CD4-positive, alpha-beta memory T cell (primary cell): ENCODE results near the gene HES6. TPM values are rescaled to one million over a fixed set of nuclear protein-coding genes. Genes with fewer than 3 reads are reported as not detected.

Experiments used
- CTCF ChIA-PET: fragments of 350-600 bp; sonication (Branson Sonifier 250); formaldehyde crosslinking; loops from one replicate; lab custom pipeline; 2021; ENCODE audit warnings: inconsistent platforms; ENCODE audit not compliant: partially characterized antibody; lab: Charles Lee
- POLR2A ChIA-PET: fragments of 350-600 bp; sonication (Branson Sonifier 250); formaldehyde crosslinking; loops from one replicate; lab custom pipeline; 2021; ENCODE audit not compliant: partially characterized antibody; lab: Charles Lee
- DNase-seq, 5 donors: peaks; one replicate each; pipeline versions ENCODE4 v3.0.0 to v3.0.0-alpha.2; 2020 to 2022; ENCODE audit warnings: mixed read lengths in 1 of 5
- H3K27ac ChIP-seq: one replicate; pipeline ENCODE4 v1.7.0; 2013; ENCODE audit warnings: low read depth, low read length
- H3K27me3 ChIP-seq: 2 replicates; pipeline ENCODE4 v1.7.0; 2013; ENCODE audit warnings: mild to moderate bottlenecking, low read length, moderate library complexity; ENCODE audit not compliant: insufficient read depth
- H3K36me3 ChIP-seq: 2 replicates; pipeline ENCODE4 v1.7.0; 2013; ENCODE audit warnings: mild to moderate bottlenecking, low read length, moderate library complexity; ENCODE audit not compliant: insufficient read depth
- H3K4me1 ChIP-seq: 2 replicates; pipeline ENCODE4 v1.7.0; 2013; ENCODE audit warnings: mild to moderate bottlenecking, low read length, moderate library complexity; ENCODE audit not compliant: insufficient read depth
- H3K4me3 ChIP-seq, 2 donors: one replicate each; pipeline ENCODE4 v1.7.0; 2013; ENCODE audit warnings: low read length in 2 of 2, mild to moderate bottlenecking in 1 of 2
- H3K9me3 ChIP-seq, 2 donors: one replicate each; pipeline ENCODE4 v1.7.0; 2013; ENCODE audit warnings: low read length in 2 of 2, control low read depth in 1 of 2; ENCODE audit not compliant: control insufficient read depth in 1 of 2
- H3K27ac Mint-ChIP-seq, 7 donors: one replicate each; pipeline ENCODE4 v1.8.0; 2020 to 2021; ENCODE audit warnings: mixed read lengths in 7 of 7, mild to moderate bottlenecking in 6 of 7, inconsistent platforms in 3 of 7, moderate library complexity in 3 of 7
- H3K27me3 Mint-ChIP-seq, 2 donors: one replicate each; pipeline ENCODE4 v1.8.0; 2020 to 2021; ENCODE audit warnings: mixed read lengths in 2 of 2
- H3K36me3 Mint-ChIP-seq, 2 donors: one replicate each; pipeline ENCODE4 v1.8.0; 2020 to 2021; ENCODE audit warnings: mixed read lengths in 2 of 2, inconsistent platforms in 1 of 2, mild to moderate bottlenecking in 1 of 2
- H3K4me1 Mint-ChIP-seq, 4 donors: one replicate each; pipeline ENCODE4 v1.8.0; 2020 to 2021; ENCODE audit warnings: mixed read lengths in 4 of 4, mild to moderate bottlenecking in 1 of 4
- H3K4me3 Mint-ChIP-seq, 8 donors: one replicate each; pipeline ENCODE4 v1.8.0; 2020 to 2021; ENCODE audit warnings: mixed read lengths in 8 of 8, mild to moderate bottlenecking in 7 of 8, moderate library complexity in 6 of 8, inconsistent platforms in 3 of 8
- H3K9me3 Mint-ChIP-seq, 8 donors: one replicate each; pipeline ENCODE4 v1.8.0; 2020 to 2021; ENCODE audit warnings: mixed read lengths in 8 of 8, mild to moderate bottlenecking in 5 of 8, inconsistent platforms in 3 of 8, moderate library complexity in 1 of 8
- intact Hi-C: fragments of 100-400 bp; cut with micrococcal nuclease; formaldehyde crosslinking; loops from one replicate; pipeline ENCODE4 v1.15.1; 2023
- polyA plus RNA-seq, 2 donors: library from polyadenylated mRNA; unstranded; fragments of 300-500 nt; fragmentation: Illumina TruSeq; gene quantifications; one replicate each; pipeline ENCODE4 v1.2.3, GENCODE V29; 2021
- total RNA-seq, 2 experiments: library from RNA; stranded (reverse); gene quantifications; one replicate each; pipeline ENCODE4 v1.2.3, GENCODE V29; 2021

The HES6 gene
- total and polyA plus RNA-seq, 4 experiments from 2014 or later, result 0.67 to 4.9 (median 1.5) TPM

DNA sequence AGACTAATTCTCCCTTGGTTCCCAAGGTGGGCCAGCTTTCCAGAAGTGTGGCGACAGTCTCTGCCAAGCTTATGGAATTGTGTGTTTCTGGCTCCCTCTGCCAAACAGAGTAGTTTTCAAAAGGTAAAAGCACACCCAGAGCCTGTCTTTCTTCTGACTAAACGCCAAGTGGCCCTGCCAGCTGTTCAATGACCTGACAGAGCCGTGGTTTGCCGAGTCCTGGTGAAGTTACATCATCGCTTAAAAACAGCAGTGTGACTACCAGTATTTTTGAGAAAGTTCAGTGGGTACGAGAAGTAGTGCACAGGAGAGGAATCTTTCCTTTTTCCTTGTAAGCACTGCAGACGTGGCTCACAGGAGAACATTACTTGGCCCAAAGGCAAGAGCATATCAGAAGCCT lies 46.7 kb upstream of the HES6 start:
- CTCF ChIA-PET, result no interaction called here
- H3K36me3 Mint-ChIP-seq, result peaks cover 0 to 3% of the 10 kb centered on the region in 2 donors
- H3K27me3 ChIP-seq, result no peaks in the 10 kb centered on the region
- H3K4me1 Mint-ChIP-seq, result peaks cover 24 to 71% (median 49%) of the 10 kb centered on the region in 4 donors
- DNase-seq, result no peak
- H3K4me3 ChIP-seq, result no peak overlapping the region
- intact Hi-C loops, result loop anchor here (5.0 kb wide), 1 partner anchor 594 kb away; no protein-coding TSS in a partner anchor
- no peaks in the 10 kb centered on the region for H3K9me3 Mint-ChIP-seq
- no peak overlapping the region for H3K27ac ChIP-seq
- H3K27ac Mint-ChIP-seq, result peak overlapping the region in 6 of 7 donors; percentile 81 to 97 (median 91)
- H3K4me1 ChIP-seq, result peaks cover 35% of the 10 kb centered on the region
- H3K36me3 ChIP-seq, result no peaks in the 10 kb centered on the region
- no peaks in the 10 kb centered on the region for H3K9me3 ChIP-seq
- H3K27me3 Mint-ChIP-seq, result no peaks in the 10 kb centered on the region
- peak overlapping the region in 7 of 8 donors; percentile 79 to 86 (median 81) for H3K4me3 Mint-ChIP-seq
- POLR2A ChIA-PET, result no interaction called here

DNA sequence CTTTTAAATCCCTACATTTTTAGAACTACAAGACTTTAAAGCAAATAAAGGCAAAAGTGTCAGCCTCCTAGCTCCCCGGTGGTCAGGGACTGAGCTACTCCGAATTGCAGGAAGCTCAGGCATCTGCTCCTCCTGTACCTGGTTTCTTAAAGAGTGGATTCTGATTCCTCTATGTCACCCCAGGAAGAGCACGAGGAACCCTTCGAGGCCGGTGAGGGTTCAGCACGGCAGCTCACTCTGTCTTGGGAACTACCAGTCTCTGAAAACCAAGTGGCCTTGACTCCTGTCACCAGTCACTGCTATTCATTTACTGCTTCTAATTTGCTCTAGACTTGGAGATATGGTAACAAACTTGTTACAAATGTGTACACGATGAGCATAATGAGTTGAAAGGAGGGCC lies 46.3 kb upstream of the HES6 start:
- Histone ChIP-seq H3K27ac (no peak overlapping the region), H3K27me3 (no peaks in the 10 kb centered on the region), H3K4me3 (no peak overlapping the region), H3K9me3 (no peaks in the 10 kb centered on the region), H3K36me3 (no peaks in the 10 kb centered on the region), H3K4me1 (peaks cover 35% of the 10 kb centered on the region)
- no peaks in the 10 kb centered on the region for H3K9me3 Mint-ChIP-seq
- peak overlapping the region in 3 of 7 donors; percentile 85 to 97 (median 91) for H3K27ac Mint-ChIP-seq
- H3K36me3 Mint-ChIP-seq, result peaks cover 0 to 3% of the 10 kb centered on the region in 2 donors
- intact Hi-C loops, result loop anchor here (5.0 kb wide), 1 partner anchor 594 kb away; no protein-coding TSS in a partner anchor
- no peak for DNase-seq
- H3K27me3 Mint-ChIP-seq, result no peaks in the 10 kb centered on the region
- peak overlapping the region in 1 of 8 donors; percentile 10 for H3K4me3 Mint-ChIP-seq
- H3K4me1 Mint-ChIP-seq, result peaks cover 24 to 73% (median 50%) of the 10 kb centered on the region in 4 donors
- ChIA-PET POLR2A (no interaction called here), CTCF (no interaction called here)

DNA sequence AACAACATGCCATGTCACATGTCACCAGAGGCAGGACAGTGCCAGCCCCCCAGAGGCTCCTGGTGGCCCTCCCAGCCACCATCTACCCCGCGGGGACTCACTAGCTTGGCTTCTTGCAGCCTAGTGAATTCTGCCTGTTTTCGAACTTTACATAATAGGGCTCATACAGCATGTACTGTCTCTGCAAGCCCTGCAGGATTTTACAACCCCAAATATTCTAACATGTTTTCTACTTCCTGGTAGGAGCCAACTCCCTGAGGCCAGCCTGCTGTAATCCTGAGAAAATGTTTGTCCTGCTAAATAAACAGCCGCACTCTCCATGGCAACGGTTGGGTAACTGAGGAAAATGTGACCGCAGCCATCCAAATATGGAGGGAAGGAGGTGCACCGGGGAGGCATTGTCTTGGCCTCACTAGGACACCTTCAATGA lies 45.8 kb upstream of the HES6 start:
- Mint-ChIP-seq H3K4me3 (no peak overlapping the region), H3K27ac (peak overlapping the region in 2 of 7 donors; percentile 29 to 97), H3K36me3 (peaks cover 0 to 3% of the 10 kb centered on the region in 2 donors), H3K4me1 (peaks cover 25 to 73% (median 50%) of the 10 kb centered on the region in 4 donors), H3K9me3 (no peaks in the 10 kb centered on the region), H3K27me3 (no peaks in the 10 kb centered on the region)
- Histone ChIP-seq H3K27me3 (no peaks in the 10 kb centered on the region), H3K36me3 (no peaks in the 10 kb centered on the region), H3K4me3 (no peak overlapping the region), H3K4me1 (peaks cover 35% of the 10 kb centered on the region), H3K27ac (no peak overlapping the region), H3K9me3 (no peaks in the 10 kb centered on the region)
- POLR2A ChIA-PET, result no interaction called here
- intact Hi-C loops, result loop anchor here (5.0 kb wide), 1 partner anchor 593 kb away; no protein-coding TSS in a partner anchor
- CTCF ChIA-PET, result interaction anchor here (2.3 kb wide), 1 partner anchor 22 kb away, joined by 9 read pairs; no protein-coding TSS in a partner anchor
- DNase-seq, result no peak

DNA sequence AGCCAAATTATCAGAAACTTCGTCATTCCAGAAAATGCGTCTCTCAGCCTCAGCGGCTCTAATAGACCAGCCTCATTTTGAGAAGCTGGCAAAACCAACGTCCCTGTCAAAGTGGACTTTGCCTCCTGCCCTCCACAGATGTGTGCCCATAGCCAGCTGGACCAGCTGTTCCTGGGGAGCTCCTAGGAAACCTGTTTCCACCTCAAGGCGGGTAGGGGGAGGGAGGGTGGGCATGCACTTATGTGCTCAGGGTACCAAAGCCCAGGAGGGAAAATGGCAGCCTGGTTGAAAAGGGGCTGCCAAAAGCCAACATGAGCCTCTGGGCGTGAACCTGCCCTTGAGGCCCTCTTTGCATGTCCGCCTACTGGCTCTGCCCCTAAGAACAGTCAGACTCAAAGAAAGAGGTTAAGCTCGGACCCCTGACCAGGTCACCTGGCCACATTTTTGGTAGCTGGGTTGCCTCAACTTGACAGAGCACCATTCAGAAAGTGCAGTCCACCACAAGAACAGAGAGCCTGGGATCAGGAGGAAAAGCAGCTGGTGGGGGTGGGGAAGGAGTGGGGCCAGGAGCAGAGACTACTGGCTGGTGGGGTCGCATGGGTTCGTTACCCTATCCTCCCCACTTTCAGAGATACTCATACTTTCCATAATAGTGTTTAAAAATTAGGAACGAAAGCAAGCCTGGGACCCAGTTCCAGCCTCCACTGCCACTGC lies 45.1 kb upstream of the HES6 start:
- Mint-ChIP-seq H3K27ac (peak overlapping the region in 2 of 7 donors; percentile 19 to 69), H3K4me3 (no peak overlapping the region)
- intact Hi-C loops, result loop anchor here (5.0 kb wide), 1 partner anchor 593 kb away; no protein-coding TSS in a partner anchor

DNA sequence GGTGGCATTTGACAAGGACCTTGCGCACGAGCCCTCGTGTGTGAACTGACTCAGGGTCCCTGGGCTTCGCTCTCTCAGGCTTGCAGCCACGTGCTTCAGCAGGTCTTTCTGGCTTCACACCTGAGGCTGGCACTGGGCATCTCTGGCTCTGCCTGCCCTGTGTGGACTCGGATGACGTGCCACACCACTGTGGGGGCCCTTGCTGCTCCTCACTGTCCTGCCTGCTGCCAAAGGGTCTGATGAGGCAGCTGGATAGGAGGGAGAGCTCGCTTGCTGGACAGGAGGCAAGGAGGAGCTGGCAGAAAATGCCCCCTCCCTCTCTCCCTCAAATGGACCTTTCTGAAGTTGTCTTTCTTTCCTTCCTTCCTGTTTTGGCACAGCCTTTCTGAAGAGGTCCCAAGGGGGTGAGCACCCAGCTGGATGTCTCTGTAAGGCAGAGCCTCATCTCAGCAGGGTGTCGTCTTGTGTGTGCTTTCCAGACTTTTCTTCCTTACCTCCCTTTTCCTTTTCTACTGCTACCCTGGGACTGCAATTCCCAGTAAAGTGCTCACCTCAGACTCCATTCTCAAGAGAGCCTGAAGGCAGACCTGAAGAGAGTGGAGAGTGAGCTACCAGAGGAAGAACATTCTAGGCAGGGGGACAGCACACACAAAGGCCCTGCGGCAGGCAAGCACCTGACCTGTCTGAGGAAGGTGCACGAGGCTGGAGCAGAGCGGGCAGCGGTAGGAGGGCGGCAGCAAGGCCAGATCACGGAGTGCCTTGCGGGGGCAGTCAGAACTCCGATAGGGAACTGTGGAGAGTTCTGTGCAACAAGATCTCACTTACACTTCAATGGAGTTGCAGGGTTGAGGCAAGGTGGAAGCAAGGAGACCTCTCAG lies 43.3 kb upstream of the HES6 start:
- CTCF ChIA-PET, result interaction anchor here (0.6 to 2.3 kb wide), 3 partner anchors 19 to 295 kb away, joined by 4 to 9 read pairs (median 4); no protein-coding TSS in a partner anchor
- Histone ChIP-seq H3K9me3 (no peaks in the 10 kb centered on the region), H3K36me3 (no peaks in the 10 kb centered on the region), H3K27ac (no peak overlapping the region), H3K4me3 (no peak overlapping the region), H3K27me3 (no peaks in the 10 kb centered on the region), H3K4me1 (peaks cover 24% of the 10 kb centered on the region)
- intact Hi-C loops, result no loop called here
- peak overlapping the region in 4 of 7 donors; percentile 33 to 63 (median 43) for H3K27ac Mint-ChIP-seq
- no peaks in the 10 kb centered on the region for H3K9me3 Mint-ChIP-seq
- peaks cover 26 to 58% (median 43%) of the 10 kb centered on the region in 4 donors for H3K4me1 Mint-ChIP-seq
- POLR2A ChIA-PET, result no interaction called here
- no peaks in the 10 kb centered on the region for H3K27me3 Mint-ChIP-seq
- H3K36me3 Mint-ChIP-seq, result peaks cover 0 to 3% of the 10 kb centered on the region in 2 donors
- no peak for DNase-seq
- peak overlapping the region in 1 of 8 donors; percentile 7 for H3K4me3 Mint-ChIP-seq

More for the DNA sequence above, 45.1 kb upstream of the HES6 start:
- Mint-ChIP-seq H3K9me3 (no peaks in the 10 kb centered on the region), H3K36me3 (peaks cover 0 to 3% of the 10 kb centered on the region in 2 donors), H3K27me3 (no peaks in the 10 kb centered on the region), H3K4me1 (peaks cover 28 to 68% (median 51%) of the 10 kb centered on the region in 4 donors)
- H3K27ac ChIP-seq, result no peak overlapping the region
- POLR2A ChIA-PET, result no interaction called here
- no peaks in the 10 kb centered on the region for H3K27me3 ChIP-seq
- H3K9me3 ChIP-seq, result no peaks in the 10 kb centered on the region
- CTCF ChIA-PET, result interaction anchor here (2.3 kb wide), 1 partner anchor 22 kb away, joined by 9 read pairs; no protein-coding TSS in a partner anchor
- H3K4me1 ChIP-seq, result peaks cover 33% of the 10 kb centered on the region
- H3K4me3 ChIP-seq, result no peak overlapping the region
- no peaks in the 10 kb centered on the region for H3K36me3 ChIP-seq
- DNase-seq, result no peak

DNA sequence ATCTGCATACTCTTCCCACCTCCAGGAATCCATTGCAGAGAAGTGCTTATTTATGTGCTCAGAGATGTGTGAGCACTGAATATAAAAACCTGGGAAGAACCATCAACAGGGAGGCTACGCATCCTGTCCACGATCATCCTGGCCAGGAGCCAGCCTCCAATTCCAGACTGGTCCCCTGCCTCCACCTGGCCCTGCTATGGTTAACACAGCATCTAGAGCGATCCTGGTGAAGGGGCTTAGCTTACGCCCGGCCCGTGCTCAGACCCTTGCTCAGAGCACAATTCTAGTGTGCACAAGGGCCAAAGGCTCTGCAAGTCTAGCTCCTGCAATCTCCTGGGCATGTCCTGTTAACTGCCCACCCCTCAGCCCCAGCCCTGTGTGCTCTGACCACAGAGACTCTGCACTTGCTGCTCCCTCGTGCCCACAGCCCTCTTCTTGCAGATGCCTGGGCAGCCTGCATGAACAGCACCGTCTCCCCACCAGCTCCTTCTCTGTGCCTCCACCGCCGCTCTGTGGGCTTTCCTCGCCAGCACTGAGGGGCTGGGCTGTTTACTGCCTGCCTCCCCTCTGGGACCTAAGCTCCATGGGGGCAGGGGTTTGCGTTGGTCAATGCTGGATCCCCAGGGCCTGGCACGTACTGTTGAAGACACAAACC lies 42.1 kb upstream of the HES6 start:
- Histone ChIP-seq H3K27me3 (no peaks in the 10 kb centered on the region), H3K36me3 (peaks cover 1% of the 10 kb centered on the region), H3K4me1 (peaks cover 13% of the 10 kb centered on the region), H3K27ac (no peak overlapping the region), H3K4me3 (no peak overlapping the region), H3K9me3 (no peaks in the 10 kb centered on the region)
- no peak overlapping the region for H3K4me3 Mint-ChIP-seq
- ChIA-PET POLR2A (no interaction called here), CTCF (interaction anchor here (1.1 kb wide), 1 partner anchor 17 kb away, joined by 4 read pairs; no protein-coding TSS in a partner anchor)
- H3K27me3 Mint-ChIP-seq, result no peaks in the 10 kb centered on the region
- intact Hi-C loops, result no loop called here
- no peak overlapping the region for H3K27ac Mint-ChIP-seq
- DNase-seq, result no peak
- H3K4me1 Mint-ChIP-seq, result peaks cover 21 to 50% (median 35%) of the 10 kb centered on the region in 4 donors
- no peaks in the 10 kb centered on the region for H3K9me3 Mint-ChIP-seq
- H3K36me3 Mint-ChIP-seq, result peaks cover 0 to 9% of the 10 kb centered on the region in 2 donors
